GM23338 (cell line): Measurements from ENCODE around the gene SPECC1. TPM values are rescaled to one million over a fixed set of nuclear protein-coding genes. Genes with fewer than 3 reads are reported as not detected.

ENCODE experiments used
- ATAC-seq: fragments of 200-7000 bp; cut with Tn5 transposase; 3 replicates; pipeline ENCODE4 v1.9.1; 2020
- DNase-seq: peaks from one replicate; pipeline ENCODE4 v3.0.0-alpha.2; 2015; ENCODE audit warnings: low spot score
- H2AFZ ChIP-seq: fragments of 200-600 bp; sonication (generic); 2 replicates; pipeline ENCODE4 v1.8.0; 2016; ENCODE audit warnings: antibody characterized with exemption, mild to moderate bottlenecking, moderate library complexity
- H3F3A ChIP-seq: fragments of 200-600 bp; sonication (generic); replicated peaks from 2 replicates; pipeline ENCODE4 v1.8.0; 2017; ENCODE audit warnings: antibody characterized with exemption, mixed run types, low read depth
- H3K27ac ChIP-seq: fragments of 200-600 bp; sonication (generic); 2 replicates; pipeline ENCODE4 v1.6.1; 2016; ENCODE audit warnings: low read depth
- H3K27me3 ChIP-seq: fragments of 200-600 bp; sonication (generic); 2 replicates; pipeline ENCODE4 v1.8.0; 2016; ENCODE audit warnings: mild to moderate bottlenecking, mixed run types, moderate library complexity; ENCODE audit not compliant: insufficient read depth
- H3K36me3 ChIP-seq: fragments of 200-600 bp; sonication (generic); 2 replicates; pipeline ENCODE4 v1.8.0; 2016; ENCODE audit warnings: mild to moderate bottlenecking; ENCODE audit not compliant: insufficient read depth
- H3K4me1 ChIP-seq: fragments of 200-600 bp; sonication (generic); 2 replicates; pipeline ENCODE4 v1.8.0; 2016; ENCODE audit warnings: mild to moderate bottlenecking, moderate library complexity; ENCODE audit not compliant: insufficient read depth
- H3K4me2 ChIP-seq: fragments of 200-600 bp; sonication (generic); 2 replicates; pipeline ENCODE4 v1.7.1; 2017; ENCODE audit warnings: mixed run types
- H3K4me3 ChIP-seq: fragments of 200-600 bp; sonication (generic); 2 replicates; pipeline ENCODE4 v1.6.1; 2016; ENCODE audit warnings: mixed run types
- H3K79me2 ChIP-seq: fragments of 200-600 bp; sonication (generic); replicated peaks from 2 replicates; pipeline ENCODE4 v1.8.0; 2017; ENCODE audit warnings: mild to moderate bottlenecking; ENCODE audit not compliant: insufficient read depth
- H3K9me2 ChIP-seq: fragments of 200-600 bp; sonication (generic); 2 replicates; pipeline ENCODE4 v1.8.0; 2017; ENCODE audit not compliant: insufficient read depth
- H4K20me1 ChIP-seq: fragments of 200-600 bp; sonication (generic); replicated peaks from 2 replicates; pipeline ENCODE4 v1.8.0; 2017; ENCODE audit warnings: mild to moderate bottlenecking; ENCODE audit not compliant: insufficient read depth
- H3K27ac Mint-ChIP-seq: 2 replicates; pipeline ENCODE4 v1.8.0; 2020; ENCODE audit warnings: inconsistent platforms, mild to moderate bottlenecking, moderate library complexity, mixed read lengths
- H3K27me3 Mint-ChIP-seq: 3 replicates; pipeline ENCODE4 v1.8.0; 2022; ENCODE audit warnings: low read depth, mild to moderate bottlenecking, moderate library complexity, mixed read lengths, inconsistent platforms; ENCODE audit not compliant: insufficient read depth, poor library complexity
- H3K36me3 Mint-ChIP-seq: 3 replicates; pipeline ENCODE4 v1.8.0; 2021; ENCODE audit warnings: low read depth, mild to moderate bottlenecking, inconsistent platforms, moderate library complexity, mixed read lengths
- H3K4me1 Mint-ChIP-seq: 3 replicates; pipeline ENCODE4 v1.8.0; 2020; ENCODE audit warnings: mild to moderate bottlenecking, inconsistent platforms, mixed read lengths
- H3K4me3 Mint-ChIP-seq: 3 replicates; pipeline ENCODE4 v1.8.0; 2021; ENCODE audit warnings: moderate library complexity, mild to moderate bottlenecking, inconsistent platforms, mixed read lengths
- H3K9me3 Mint-ChIP-seq: 3 replicates; pipeline ENCODE4 v1.8.0; 2020; ENCODE audit warnings: moderate library complexity, mild to moderate bottlenecking, inconsistent platforms, mixed read lengths
- CREB1 ChIP-seq: fragments of 250-450 bp; sonication (Bioruptor Pico); IDR thresholded peaks from 2 replicates; pipeline ENCODE4 v1.5.0; 2020; ENCODE audit warnings: low read depth, mild to moderate bottlenecking, moderate library complexity
- JUNB ChIP-seq: IDR thresholded peaks from one replicate; pipeline ENCODE4 v1.6.1; 2016; ENCODE audit warnings: antibody characterized with exemption; ENCODE audit not compliant: unreplicated experiment
- NANOG ChIP-seq: IDR thresholded peaks from 2 replicates; pipeline ENCODE4 v1.6.1; 2016; ENCODE audit warnings: antibody characterized with exemption, borderline replicate concordance
- REST ChIP-seq: IDR thresholded peaks from one replicate; pipeline ENCODE4 v1.6.1; 2018; ENCODE audit warnings: antibody characterized with exemption; ENCODE audit not compliant: unreplicated experiment
- STAT1 ChIP-seq: IDR thresholded peaks from one replicate; pipeline ENCODE4 v1.6.1; 2016; ENCODE audit warnings: antibody characterized with exemption; ENCODE audit not compliant: unreplicated experiment
- ZNF331 ChIP-seq: fragments of 250-450 bp; sonication (Bioruptor Pico); IDR thresholded peaks from 2 replicates; pipeline ENCODE4 v1.5.0; 2020; ENCODE audit warnings: low read depth, mild to moderate bottlenecking, moderate library complexity
- polyA plus RNA-seq: library from polyadenylated mRNA; unstranded; fragments of >200 nt; fragmentation: Nextera tagmentation; extraction: Ambion mirVana; gene quantifications from 2 replicates; pipeline ENCODE4 v1.2.1, GENCODE V29; 2016
- total RNA-seq: library from RNA; depleted of rRNA; stranded (reverse); fragments of >200 nt; shearing (Covaris generic); gene quantifications from 2 replicates; pipeline ENCODE4 v1.2.3, GENCODE V29; 2014
- TF ChIP-seq, protein P1 (sequence below): IDR thresholded peaks from 2 replicates; pipeline ENCODE4 v1.6.1; 2016; ENCODE audit warnings: antibody characterized with exemption
- TF ChIP-seq, protein P2 (sequence below), 2 experiments: fragments of 200-600 bp in 1 of 2; sonication (generic) in 1 of 2; conservative IDR thresholded peaks; 2 replicates each; pipeline versions ENCODE4 v1.5.1 to v1.6.1; 2016 to 2017; ENCODE audit warnings: antibody characterized with exemption in 2 of 2, low read depth in 2 of 2, mild to moderate bottlenecking in 2 of 2, moderate library complexity in 1 of 2

SPECC1 gene
- total and polyA plus RNA-seq, 2 experiments from 2014 or later = 42.6 to 101 TPM

- Histone ChIP-seq H2AFZ (no peak overlapping the region), H3K36me3 (no peaks in the 10 kb centered on the region), H3K4me3 (no peak overlapping the region), H3K79me2 (no peaks in the 10 kb centered on the region), H3K27me3 (no peaks in the 10 kb centered on the region), H3K9me2 (no peaks in the 10 kb centered on the region; the same call in 1 of the 2 replicates), H4K20me1 (no peaks in the 10 kb centered on the region), H3K4me1 (peaks cover 7% of the 10 kb centered on the region; the same call in 1 of the 2 replicates), H3K27ac (no peak overlapping the region), H3F3A (no peaks in the 10 kb centered on the region), H3K4me2 (no peak overlapping the region)
- Mint-ChIP-seq H3K9me3 (no peaks in the 10 kb centered on the region), H3K27me3 (no peaks in the 10 kb centered on the region), H3K4me3 (no peak overlapping the region), H3K4me1 (peaks cover 10% of the 10 kb centered on the region), H3K36me3 (no peaks in the 10 kb centered on the region), H3K27ac (no peak overlapping the region)
- ATAC-seq = no peak
- TF ChIP-seq, protein P1, sequence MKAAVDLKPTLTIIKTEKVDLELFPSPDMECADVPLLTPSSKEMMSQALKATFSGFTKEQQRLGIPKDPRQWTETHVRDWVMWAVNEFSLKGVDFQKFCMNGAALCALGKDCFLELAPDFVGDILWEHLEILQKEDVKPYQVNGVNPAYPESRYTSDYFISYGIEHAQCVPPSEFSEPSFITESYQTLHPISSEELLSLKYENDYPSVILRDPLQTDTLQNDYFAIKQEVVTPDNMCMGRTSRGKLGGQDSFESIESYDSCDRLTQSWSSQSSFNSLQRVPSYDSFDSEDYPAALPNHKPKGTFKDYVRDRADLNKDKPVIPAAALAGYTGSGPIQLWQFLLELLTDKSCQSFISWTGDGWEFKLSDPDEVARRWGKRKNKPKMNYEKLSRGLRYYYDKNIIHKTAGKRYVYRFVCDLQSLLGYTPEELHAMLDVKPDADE = no peak
- TF ChIP-seq, protein P2, sequence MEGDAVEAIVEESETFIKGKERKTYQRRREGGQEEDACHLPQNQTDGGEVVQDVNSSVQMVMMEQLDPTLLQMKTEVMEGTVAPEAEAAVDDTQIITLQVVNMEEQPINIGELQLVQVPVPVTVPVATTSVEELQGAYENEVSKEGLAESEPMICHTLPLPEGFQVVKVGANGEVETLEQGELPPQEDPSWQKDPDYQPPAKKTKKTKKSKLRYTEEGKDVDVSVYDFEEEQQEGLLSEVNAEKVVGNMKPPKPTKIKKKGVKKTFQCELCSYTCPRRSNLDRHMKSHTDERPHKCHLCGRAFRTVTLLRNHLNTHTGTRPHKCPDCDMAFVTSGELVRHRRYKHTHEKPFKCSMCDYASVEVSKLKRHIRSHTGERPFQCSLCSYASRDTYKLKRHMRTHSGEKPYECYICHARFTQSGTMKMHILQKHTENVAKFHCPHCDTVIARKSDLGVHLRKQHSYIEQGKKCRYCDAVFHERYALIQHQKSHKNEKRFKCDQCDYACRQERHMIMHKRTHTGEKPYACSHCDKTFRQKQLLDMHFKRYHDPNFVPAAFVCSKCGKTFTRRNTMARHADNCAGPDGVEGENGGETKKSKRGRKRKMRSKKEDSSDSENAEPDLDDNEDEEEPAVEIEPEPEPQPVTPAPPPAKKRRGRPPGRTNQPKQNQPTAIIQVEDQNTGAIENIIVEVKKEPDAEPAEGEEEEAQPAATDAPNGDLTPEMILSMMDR (conservative IDR thresholded peaks at IDR 0.05; ENCODE audit: low read depth in 2 of 2) = no peak
- TF ChIP-seq ZNF331 = no peak
- no peak for TF ChIP-seq STAT1
- no peak for TF ChIP-seq JUNB
- TF ChIP-seq REST = no peak
- no peak for TF ChIP-seq CREB1
- no peak for TF ChIP-seq NANOG
- no peak for DNase-seq
These were observed 33.9 kb downstream of the SPECC1 start for GRCh38 chr17:20043021-20043420.

GRCh38 chr17:20045476-20045875, 36.3 kb downstream of the SPECC1 start:
- H3K4me3 ChIP-seq = no peak overlapping the region
- H4K20me1 ChIP-seq = no peaks in the 10 kb centered on the region
- H3K4me2 ChIP-seq = no peak overlapping the region
- no peak overlapping the region for H2AFZ ChIP-seq
- H3K36me3 Mint-ChIP-seq = no peaks in the 10 kb centered on the region
- no peaks in the 10 kb centered on the region for H3F3A ChIP-seq
- H3K4me1 Mint-ChIP-seq = peaks cover 10% of the 10 kb centered on the region
- H3K9me3 Mint-ChIP-seq = no peaks in the 10 kb centered on the region
- no peak for ATAC-seq
- no peak for DNase-seq
- H3K36me3 ChIP-seq = no peaks in the 10 kb centered on the region
- H3K9me2 ChIP-seq = no peaks in the 10 kb centered on the region; the same call in 1 of the 2 replicates
- no peak overlapping the region for H3K27ac ChIP-seq
- no peak overlapping the region for H3K27ac Mint-ChIP-seq
- H3K4me3 Mint-ChIP-seq = no peak overlapping the region
- peaks cover 7% of the 10 kb centered on the region; the same call in 1 of the 2 replicates for H3K4me1 ChIP-seq
- H3K27me3 Mint-ChIP-seq = no peaks in the 10 kb centered on the region
- H3K79me2 ChIP-seq = no peaks in the 10 kb centered on the region
- no peaks in the 10 kb centered on the region for H3K27me3 ChIP-seq
- no peak for TF ChIP-seq REST
- TF ChIP-seq, protein P2 (conservative IDR thresholded peaks at IDR 0.05; ENCODE audit: low read depth in 2 of 2) = no peak
